Hypothalamus (tissue), 51 donors: ENCODE measurements around the gene RBMY1D.
A peak's percentile ranks its signal among the peaks of the same experiment; 100 is the strongest.
"Not testable (repeated sequence)": the region's sequence is repeated elsewhere in the genome, so short reads cannot be mapped to it uniquely, and the experiment has no call there.

Source experiments
- DNase-seq, 51 donors: peaks; one replicate each; lab custom pipeline; 2025; lab: John Stamatoyannopoulos, UW

RBMY1D gene

DNA sequence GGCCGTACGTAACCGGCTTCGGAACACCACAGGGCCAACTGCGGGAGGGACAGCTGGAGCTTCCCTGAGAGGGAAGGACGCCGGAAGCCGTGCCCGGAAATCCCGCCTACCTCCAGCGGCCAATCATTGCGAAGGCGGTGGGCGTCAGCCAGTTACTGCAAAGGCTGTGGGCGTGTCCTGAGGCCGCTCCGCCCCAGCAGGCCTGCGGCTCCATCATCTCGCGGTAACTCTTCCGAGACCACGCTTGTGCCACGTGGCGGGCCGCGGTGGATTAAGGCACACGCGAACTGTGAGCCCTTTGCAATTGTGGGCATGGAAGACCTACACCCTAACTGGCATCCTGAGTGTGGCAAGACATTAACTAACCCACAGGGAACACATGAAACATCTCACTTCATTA lies at the start of gene RBMY1D:
Gene RBMY1D, minus strand, starts transcription at position 101 of the 400 bp plus-strand sequence. CDS start 2,013 bp downstream, outside the sequence.
- DNase-seq, result not testable (repeated sequence)

DNA sequence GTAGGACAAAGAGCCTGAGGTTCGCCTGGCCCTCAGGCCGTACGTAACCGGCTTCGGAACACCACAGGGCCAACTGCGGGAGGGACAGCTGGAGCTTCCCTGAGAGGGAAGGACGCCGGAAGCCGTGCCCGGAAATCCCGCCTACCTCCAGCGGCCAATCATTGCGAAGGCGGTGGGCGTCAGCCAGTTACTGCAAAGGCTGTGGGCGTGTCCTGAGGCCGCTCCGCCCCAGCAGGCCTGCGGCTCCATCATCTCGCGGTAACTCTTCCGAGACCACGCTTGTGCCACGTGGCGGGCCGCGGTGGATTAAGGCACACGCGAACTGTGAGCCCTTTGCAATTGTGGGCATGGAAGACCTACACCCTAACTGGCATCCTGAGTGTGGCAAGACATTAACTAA lies 23.6 kb upstream of the RBMY1D start, which contains the start of gene RBMY1E:
Gene RBMY1E, minus strand, starts transcription at position 101 of the 400 bp plus-strand sequence. CDS start 1,978 bp downstream, outside the sequence.
- not testable (repeated sequence) for DNase-seq

DNA sequence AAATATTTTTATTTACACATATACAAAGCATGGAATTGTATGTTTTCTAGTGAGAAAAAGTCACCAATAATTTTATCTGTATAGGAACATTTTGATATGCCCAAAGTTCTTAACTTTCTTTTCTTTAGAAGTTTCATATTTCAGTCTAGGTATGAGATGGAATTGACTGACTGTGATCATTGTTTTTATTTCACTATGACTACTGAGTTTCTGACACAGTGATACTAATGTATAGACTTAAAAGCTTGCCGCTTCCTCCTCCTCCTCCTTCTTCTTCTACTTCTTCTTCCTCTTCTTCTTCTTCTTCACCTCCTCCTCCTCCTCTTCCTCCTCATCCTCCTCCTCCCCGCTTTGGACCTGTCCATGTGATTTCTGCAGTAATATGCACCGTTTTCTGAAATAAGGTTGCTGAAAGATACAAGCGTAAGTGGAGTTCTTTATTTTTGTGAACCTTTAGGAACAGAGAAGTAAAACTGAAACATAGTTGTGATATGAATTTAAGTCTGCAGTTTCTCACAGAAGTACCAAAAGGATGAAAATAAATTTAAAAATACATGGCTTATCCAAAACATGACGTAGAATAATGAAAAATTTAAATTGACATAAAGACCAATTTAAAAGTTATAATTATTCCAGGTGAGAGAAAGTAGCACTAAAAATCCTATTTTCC lies 24.8 kb downstream of the RBMY1D start:
- not testable (repeated sequence) for DNase-seq

DNA sequence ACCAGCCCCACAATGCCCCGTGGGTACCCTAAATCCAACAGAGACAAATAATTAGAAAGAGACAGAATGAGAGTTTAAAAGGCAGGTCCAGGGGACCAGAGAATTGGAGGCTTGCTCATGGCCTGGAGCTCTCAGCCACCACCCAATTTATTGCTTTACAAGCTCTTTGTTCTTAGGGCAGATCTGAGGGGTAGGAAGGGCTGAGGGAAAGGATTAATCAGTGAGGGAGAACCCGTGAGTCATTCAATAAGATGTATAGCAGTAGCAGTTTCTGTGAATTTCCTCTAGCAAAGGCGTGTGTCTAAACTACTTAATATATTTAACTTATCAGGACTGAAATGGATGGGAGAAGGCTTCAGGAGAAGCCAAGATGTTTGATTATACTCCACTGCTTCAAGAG lies 48.8 kb downstream of the RBMY1D start:
- DNase-seq, result no peak

DNA sequence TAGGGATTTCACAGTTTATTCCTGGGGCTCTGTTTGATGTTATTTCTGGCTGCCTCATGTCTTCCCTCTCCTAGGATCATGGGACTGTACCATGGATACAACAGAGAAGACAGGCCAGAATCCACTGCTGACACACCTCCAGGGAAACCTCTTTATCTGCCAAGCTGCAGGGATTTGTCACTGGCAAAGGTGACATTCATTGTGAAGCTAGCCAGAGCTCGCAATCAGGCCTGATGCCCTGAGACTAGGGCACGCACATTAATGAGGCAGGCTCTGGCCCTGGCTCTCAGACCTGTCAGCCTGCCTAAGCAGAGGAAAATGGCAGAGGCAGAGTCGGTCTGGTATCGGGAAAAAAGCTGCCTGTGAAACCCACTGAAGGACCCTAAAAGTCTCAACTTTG lies 52.2 kb downstream of the RBMY1D start:
- DNase-seq, result peak in 2 of 51 donors; percentile 0

DNA sequence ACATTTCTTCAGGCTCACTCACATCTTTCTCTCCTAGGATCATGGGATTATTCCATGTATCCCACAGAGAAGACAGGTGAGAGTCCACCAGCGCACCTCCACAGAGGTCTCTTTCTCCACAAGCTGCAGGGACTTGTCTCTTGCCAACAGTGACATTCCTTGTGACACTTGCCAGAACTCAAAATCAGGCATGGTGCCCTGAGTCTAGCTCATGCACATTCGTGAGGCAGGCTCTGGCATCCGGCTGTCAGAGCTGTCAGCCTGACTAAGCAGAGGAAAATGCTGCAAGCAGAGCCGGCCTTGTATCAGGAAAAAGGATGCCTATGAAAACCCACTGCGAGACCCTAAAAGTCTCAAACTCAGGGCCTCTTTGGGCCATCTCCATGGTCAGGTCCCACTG lies 54.8 kb downstream of the RBMY1D start:
- DNase-seq, result peak in 1 of 51 donors; percentile 0

DNA sequence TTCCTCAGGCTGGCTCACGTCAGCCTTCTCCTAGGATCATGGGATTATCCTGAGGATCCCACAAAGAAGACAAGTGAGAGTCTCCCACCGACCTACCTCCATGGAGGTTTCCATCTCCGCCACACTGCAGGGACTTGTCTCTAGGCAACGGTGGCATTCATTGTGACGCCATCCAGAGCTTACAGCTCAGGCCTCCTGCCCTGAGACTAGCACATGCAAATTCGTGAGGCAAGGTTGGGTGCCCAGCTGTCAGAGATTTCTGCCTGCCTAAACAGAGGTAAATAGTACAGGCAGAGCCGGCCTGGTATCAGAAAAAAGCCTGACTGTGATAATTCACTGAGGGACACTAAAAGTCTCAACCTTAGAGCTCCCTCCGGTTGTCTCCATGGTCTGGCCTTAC lies 58.0 kb downstream of the RBMY1D start:
- no peak for DNase-seq

DNA sequence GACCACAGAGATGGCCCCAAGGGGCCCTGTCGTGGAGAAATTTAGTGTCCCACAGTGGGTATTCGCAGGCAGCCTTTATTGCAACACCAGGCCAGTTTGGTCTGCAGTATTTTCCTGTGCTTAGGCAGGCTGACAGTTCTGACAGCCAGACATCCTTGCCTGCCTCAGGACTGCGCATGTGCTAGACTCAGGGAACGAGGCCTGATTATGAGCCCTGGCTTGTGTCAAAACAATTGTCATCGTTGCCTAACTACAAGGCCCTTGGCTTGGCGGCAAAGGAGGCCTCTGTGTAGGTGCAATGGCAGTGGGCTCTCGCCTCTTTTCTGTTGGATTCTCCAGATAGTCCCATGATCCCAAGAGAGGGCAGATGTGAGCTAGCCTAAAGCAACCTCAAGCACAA lies 59.3 kb downstream of the RBMY1D start:
- DNase-seq, result no peak
